Umbilical cord (tissue), 2 donors: ENCODE data around the gene ACR. TPM values are rescaled to one million over a fixed set of nuclear protein-coding genes. Genes with fewer than 3 reads are reported as not detected.
"Not testable (repeated sequence)": the region's sequence is repeated elsewhere in the genome, so short reads cannot be mapped to it uniquely, and the experiment has no call there.

ENCODE experiments used
- DNase-seq: peaks from one replicate; pipeline ENCODE4 v3.0.0-alpha.2; 2015; ENCODE audit warnings: low spot score
- total RNA-seq: library from RNA; depleted of rRNA; stranded (reverse); fragments of >200 nt; gene quantifications from one replicate; pipeline ENCODE4 v1.2.3, GENCODE V29; 2014; ENCODE audit warnings: low replicate concordance; ENCODE audit not compliant: insufficient read depth

The ACR gene
- total RNA-seq, 1 donor from 2014 or later: not detected

DNA sequence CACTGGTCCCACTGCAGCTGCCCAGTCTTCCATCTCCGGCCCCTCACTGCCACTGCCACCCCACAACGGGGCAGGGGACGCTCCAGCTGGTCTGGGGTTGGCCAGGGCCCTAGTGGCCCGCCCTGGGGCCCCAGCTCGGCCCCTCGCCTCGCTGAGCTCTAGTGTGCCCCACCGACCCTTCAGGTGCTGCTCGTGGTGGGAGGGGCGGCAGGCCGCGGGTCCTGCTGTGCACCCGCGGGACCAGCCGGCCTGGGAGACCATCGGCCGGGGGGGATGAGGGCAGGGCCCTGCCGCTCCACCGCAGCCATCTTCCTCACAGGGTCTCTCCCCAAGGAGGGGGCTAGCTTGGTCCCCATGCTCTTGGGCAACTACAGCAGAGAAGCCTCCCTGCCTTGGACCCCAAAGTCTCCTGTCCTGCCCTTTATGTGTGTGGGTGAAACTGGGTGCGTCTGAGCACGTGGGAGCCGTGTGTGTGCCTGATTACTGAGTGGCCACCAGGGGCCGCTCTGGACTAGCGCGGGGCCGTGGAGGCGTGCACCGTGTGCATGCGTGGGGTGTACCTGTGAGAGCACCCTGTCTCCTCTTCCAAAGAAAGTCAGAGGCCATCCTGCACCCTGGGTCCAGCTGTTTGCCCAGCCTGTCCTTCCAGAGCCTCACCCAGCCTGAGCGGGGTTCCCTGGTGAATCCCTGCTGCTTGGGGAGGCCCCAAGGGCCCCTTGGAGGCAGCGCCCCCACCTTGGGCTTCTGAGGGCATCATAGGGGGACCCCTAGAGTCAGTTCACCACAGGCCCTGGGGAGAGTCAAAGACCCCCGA, 6.0 kb upstream of the ACR start:
- peak; percentile 25 for DNase-seq

DNA sequence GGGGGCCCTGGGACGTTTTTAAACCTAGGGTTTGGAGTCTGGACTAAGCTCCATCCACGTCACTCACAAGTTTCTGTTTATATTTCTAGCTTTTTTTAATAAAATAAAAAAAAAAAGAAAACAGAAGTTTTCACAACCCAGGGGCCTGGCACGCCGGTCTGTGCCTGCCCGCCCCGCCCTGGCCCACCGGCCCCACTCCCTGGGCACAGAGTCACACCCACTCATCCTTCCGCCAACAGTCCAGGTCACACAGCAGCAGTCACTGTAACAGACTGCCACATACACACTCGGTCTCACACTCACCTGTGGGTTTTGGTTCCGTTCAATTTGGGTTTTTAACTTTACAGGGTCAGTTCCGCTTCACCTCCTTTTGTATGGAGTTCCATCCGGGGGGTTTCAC, 5.3 kb upstream of the ACR start:
- no peak for DNase-seq

DNA sequence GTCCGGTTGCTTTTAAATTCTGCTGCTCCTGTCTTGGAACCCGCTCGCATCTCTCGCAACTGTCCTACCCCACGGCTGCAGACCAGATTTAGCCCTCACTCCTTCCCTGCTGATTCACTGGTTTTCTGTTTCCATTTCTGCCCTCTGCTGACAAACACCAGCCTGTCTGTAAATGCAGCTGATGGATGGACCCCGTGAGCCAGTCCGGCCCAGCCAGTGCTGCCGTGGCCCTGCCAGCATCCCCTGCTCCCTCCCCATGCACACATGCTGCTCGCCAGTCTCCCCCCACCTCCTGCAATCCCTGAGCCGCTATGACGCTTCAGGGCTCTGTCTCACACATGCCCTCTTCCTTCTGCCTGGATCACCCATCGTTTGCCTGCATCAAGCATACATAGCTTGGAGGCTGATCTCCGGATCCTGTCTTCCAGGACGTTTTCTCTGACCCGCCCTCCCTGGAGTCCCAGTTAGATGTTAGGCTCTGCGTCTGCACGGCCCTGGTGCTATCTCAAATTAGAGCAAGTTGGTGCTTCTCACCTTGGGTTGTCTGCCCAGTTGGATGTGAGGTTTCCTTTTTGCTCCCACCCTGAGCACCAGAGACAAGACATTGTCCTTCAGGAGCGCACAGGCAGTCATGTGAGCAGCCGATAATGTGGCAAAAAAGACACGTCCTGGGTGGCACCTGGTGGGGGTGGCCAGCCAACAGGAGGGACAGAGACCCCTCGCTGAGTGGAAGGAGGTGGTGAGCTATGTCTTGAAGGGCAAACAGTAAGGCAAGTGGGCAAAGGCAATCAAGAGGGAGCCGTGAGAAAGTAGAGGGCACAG, 4.3 kb upstream of the ACR start:
- DNase-seq: peak; percentile 72

DNA sequence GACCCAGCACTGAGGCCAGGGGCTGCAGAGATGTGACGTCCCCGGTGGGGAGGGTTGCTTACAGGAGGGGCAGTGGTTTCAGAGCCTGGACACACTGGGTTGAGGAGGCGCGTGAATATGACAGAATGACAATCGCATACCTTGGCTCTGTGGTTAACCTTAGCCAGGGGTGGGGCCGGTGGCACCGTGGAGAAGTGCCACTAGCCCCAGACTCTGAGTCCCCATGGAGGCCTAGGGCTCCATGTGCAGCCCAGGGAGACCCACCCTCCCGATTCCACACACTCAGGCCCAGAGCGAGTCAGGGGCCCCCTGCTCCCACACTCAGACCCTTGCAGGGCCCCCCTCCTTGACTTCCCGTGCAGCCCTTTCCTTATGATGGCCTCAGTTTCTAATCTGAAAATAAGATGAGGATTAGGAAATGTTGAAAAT, 3.6 kb upstream of the ACR start:
- DNase-seq: no peak

DNA sequence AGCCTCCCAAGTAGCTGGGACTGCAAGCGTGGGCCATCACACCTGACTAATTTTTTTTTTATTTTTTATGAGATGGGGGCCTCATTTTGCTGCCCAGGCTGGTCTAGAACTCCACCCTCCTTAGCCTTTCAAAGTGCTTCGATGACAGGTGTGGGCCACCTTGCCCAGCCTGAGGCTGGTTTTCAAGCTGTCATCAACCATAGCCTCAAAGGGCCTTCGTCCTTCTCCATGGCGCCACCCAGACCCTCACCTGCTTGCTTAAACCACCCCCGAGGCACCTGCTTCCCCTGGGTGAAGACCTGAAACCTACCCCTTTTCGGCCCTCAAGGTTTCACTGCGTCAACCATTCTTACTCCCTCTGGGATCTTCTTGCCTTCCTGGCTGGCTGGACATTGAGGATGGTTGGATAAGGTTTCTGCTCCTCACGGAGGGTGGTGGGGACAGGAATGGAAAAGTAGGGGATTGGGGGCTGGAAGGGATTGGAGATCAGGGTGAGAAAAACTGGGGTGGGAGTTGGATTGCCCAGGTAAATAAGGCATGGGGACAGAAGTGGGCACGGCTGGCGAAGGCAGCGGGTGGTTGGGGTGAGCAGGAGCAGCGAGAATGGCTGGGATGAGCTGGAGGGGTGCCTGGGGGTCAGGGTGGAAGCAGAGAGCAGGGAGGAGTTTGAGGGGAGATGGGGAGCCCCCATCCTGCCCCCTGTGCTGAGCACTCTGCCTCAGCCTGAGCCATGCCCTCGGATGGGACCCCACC, 2.8 kb upstream of the ACR start:
- DNase-seq: no peak

DNA sequence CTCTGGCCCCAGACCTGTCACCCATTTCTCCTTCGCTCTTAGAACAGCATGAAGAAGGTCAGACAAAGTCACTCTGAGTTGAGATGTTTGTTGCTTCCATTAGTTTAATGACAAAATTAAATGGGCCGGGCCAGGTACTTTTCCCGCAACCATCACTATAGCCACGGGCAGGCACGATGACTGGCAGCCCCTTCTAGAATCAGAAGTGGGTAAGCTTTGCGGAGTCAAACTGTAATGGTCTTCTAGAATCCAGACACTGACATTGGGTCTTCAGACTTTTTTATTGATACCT, 2.3 kb upstream of the ACR start:
- no peak for DNase-seq

DNA sequence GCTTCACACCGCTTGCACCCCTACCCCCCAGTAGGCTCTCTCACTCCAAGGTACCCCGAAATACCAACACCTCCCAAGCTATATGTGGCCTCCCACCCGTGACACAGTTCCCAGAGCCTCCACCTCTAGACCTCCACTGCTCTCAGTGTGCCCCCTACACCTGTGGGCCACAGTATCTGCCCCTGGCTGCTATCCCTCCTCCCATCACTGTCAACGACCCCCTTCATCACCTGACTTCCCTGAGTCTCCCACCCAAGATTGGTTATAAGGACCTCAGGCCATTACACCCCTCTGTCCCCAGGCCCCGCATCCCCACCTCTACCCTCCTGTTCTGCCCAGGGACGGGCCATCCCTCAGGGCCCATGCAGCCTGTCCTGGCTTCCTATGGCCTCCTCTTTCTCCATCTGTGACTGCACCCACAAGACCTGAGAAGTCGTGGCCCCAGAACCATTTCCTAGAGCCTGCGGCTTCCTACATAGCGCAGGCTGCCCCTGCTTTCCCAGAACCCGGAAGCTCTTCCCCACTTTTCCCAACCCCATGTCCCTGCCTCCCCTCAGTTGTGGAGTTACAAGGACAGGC, 734 bp downstream of the ACR start:
- no peak for DNase-seq

DNA sequence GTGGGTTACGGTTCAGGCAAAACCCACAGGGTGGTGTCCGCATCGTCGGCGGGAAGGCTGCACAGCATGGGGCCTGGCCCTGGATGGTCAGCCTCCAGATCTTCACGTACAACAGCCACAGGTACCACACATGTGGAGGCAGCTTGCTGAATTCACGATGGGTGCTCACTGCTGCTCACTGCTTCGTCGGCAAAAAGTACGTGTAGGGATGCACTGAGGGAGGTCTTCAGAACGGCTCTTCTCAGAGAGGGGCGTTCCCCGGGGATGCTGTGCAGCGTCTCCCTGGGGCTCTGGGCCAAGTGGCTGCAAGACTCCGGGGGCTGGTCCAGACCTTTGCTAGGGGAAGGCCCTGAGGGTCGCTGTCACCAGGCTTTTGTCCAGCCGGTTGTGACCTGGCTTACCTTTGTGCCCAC, 1.3 kb downstream of the ACR start:
- no peak for DNase-seq

DNA sequence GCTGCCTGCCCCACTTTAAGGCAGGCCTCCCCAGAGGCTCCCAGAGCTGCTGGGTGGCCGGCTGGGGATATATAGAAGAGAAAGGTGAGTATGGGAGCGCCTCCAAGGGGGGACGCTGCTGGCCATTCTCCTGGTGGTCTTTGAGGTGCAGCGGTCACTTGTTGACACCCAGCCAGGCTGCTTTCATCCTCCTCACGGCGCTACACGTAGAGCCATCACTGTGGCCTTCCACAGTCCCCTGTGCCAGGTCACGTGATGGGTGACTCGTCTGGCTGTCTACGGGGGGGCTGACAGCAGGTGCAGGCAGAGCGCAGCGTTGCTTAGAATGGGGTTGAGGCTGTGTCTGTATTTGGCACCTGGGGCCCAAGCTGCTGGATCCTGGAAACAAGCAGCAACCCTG, 1.9 kb downstream of the ACR start:
- no peak for DNase-seq

DNA sequence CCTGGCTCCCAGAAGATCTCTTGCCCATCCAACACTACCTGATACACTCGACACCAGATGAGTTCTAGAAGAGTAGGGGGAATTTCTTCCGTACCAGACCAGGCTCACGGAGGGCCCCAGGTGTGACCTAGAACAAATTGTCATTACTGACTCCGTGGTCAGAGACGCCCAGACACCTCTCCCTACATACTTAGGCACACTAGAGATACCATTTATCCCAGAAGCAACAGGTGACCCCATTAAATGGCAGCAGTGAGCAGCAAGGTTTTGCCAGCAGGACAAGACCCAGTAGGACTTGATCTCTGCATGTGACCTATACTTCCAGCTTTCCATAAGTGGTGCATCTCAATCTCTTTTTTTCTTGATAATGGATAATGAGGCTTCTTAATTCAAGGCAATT, 2.7 kb downstream of the ACR start:
- DNase-seq: not testable (repeated sequence)

DNA sequence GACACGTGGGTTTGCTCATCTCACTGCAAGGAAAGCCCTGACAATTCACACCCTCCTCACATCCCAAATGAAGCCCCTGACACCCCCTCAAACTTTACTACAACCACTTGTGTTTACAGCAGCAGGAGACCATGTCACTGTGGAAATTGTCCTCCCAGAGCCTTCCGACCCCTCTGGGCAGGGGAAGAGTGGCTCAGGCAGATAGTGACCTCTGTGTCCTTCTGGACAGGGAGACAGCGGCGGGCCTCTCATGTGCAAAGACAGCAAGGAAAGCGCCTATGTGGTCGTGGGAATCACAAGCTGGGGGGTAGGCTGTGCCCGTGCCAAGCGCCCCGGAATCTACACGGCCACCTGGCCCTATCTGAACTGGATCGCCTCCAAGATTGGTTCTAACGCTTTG, 6.4 kb downstream of the ACR start:
- DNase-seq: not testable (repeated sequence)

DNA sequence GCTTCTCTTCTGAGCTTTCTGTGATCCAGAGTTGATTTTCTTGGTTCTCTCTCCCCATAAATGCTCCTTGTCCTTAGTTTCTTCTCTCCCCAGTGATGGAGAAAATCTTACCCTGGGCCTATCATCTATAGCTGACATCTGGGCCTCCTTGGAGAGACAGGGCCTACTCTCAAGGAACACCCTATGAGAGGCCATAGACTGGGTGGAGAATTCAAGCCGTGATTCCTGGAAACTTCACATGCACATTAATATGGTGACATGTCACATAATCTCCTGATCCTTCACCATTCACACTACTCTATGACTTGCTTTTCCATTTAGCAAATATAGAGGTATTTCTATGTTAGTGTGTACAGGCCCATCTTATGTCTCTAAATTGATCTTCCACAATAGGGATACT, 9.5 kb downstream of the ACR start:
- DNase-seq: not testable (repeated sequence)

DNA sequence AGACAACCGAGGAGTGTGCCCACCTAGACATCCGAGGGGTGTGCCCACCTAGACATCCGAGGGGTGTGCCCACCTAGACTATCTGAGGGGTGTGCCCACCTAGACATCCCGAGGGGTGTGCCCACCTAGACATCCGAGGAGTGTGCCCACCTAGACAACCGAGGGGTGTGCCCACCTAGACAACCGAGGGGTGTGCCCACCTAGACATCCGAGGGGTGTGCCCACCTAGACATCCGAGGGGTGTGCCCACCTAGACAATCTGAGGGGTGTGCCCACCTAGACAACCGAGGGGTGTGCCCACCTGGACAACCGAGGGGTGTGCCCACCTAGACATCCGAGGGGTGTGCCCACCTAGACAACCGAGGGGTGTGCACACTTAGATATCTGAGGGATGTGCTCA, 10.6 kb downstream of the ACR start:
- DNase-seq: not testable (repeated sequence)

DNA sequence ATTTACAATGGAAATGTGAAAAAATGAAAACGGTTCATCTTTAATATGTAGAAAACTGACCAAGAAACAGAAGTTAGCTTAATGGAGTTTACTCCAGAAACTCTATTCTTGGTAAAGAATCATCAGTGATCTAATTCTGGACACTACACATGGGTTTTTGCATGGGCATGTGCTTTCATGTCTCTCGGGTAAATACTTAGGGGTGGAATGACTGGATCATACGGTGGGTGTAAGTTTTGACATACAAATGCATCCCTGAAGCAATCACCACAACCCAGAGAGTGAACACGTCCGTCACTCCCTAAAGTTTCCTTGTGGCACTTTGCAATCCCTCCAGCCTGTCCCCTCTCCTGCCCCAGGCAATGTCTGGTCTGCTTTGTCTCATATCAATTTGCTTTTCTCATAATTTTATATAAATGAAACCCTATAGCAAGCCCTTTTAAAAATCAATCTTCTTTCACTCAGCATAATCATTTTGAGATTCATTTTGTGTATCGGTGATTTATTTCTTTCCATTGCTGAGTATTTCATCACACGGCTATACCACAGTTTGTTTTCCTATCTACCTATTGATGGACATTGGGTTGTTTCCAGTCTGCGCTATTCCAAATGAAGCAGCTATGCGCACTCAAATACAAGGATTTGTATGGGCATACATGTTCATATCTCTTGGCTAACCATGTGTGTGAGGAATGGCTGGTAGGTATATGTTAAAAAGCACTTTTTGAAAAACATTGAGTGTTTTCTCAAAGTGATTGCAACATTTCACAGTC, 11.5 kb downstream of the ACR start:
- DNase-seq: not testable (repeated sequence)

DNA sequence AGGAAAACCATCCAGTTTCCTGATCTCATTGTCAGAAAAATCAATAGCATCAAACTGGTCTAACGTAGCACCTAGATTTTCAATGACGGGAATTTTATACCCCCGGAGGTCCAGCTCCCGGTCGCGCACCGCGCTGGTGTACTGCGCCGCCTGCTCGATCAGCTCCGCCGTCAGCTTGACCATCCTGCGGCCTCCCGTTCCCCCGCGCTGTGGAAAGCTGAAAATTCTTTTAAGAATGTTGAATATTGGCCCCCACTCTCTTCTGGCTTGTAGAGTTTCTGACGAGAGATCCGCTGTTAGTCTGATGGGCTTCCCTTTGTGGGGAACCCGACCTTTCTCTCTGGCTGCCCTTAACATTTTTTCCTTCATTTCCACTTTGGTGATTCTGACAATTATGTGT, 17.2 kb downstream of the ACR start:
- not testable (repeated sequence) for DNase-seq

DNA sequence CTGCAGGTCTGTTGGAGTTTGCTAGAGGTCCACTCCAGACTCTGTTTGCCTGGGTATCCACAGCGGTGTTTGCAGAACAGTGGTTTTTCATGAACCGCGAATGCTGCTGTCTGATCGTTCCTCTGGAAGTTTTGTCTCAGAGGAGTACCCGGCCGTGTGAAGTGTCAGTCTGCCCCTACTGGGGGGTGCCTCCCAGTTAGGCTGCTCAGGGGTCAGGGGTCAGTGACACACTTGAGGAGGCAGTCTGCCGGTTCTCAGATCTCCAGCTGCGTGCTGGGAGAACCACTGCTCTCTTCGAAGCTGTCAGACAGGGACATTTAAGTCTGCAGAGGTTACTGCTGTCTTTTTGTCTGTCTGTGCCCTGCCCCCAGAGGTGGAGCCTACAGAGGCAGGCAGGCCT, 18.4 kb downstream of the ACR start:
- not testable (repeated sequence) for DNase-seq

DNA sequence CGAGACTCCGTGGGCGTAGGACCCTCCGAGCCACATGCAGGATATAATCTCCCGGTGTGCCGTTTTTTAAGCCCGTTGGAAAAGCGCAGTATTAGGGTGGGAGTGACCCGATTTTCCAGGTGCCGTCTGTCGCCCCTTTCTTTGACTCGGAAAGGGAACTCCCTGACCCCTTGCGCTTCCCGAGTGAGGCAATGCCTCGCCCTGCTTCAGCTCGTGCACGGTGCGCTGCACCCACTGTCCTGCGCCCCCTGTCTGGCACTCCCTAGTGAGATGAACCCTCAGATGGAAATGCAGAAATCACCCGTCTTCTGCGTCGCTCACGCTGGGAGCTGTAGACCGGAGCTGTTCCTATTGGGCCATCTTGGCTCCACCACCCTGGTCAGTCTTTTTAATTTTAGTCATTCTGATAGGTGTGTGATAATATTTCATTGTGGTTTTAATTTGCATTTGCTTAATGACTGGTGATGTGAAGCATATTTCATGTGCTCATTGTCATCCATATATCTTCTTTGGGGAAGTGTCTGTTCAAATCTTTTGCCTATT, 19.0 kb downstream of the ACR start:
- DNase-seq: peak; percentile 34

DNA sequence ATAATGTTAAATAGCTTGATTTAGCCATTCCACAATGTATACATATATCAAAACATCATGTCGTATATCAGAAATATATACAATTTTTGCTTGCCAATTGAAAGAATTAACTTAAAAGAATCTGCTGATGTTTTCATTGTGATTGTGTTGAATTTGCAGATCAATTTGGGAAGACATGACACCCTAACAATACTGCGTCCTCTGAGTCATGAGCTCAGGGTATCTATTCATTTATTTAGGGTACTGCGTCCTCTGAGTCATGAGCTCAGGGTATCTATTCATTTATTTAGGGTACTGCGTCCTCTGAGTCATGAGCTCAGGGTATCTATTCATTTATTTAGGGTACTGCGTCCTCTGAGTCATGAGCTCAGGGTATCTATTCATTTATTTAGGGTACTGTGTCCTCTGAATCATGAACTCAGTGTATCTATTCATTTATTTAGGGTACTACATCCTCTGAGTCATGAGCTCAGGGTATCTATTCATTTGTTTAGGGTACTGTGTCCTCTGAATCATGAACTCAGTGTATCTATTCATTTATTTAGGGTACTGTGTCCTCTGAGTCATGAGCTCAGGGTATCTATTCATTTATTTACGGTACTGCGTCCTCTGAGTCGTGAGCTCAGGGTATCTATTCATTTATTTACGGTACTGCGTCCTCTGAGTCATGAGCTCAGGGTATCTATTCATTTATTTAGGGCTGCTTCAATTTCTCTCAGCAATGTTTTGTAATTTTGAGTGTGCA, 21.8 kb downstream of the ACR start:
- DNase-seq: not testable (repeated sequence)

DNA sequence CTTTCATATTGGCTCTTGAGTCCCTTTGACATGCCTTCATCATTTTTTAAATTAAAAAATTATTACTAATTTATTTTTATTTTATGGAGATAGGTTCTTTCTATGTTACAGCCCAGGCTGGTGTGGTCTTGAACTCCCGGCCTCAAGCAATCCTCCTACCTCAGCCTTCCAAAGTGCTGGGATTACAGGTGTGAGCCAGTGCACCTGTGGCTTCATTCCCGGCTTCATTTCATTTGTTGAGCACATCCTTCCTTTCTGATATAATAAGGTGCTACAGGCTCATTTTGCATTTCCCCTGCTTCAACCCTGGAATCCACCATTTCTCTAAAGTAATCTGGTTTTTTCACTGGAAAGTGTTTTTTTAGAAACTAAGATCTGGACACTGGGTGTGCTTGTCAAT, 23.8 kb downstream of the ACR start:
- DNase-seq: not testable (repeated sequence)

DNA sequence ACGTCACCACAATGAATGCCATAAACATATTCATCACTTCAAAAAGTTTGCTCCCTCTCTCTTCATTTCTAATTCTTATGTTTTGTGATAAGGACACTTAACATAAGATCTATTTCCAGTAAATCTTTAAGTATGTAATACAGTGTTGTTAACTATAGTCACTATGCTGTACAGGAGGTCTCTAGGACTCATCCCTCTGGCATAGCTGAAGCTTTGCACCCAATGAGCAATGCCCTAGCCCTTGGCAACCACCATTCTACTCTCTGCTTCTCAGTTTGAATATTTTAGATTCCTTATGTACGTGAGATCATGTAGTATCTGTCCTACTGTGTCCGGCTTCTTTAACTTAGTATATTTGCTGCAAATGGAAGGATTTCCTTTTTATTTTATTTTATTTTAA, 26.3 kb downstream of the ACR start:
- DNase-seq: not testable (repeated sequence)
